Stimulated activated CD8-positive, alpha-beta memory T cell treated with anti-CD3 and anti-CD28 coated beads, Interleukin-7, amount 100 ng/mL, for 1 hour (primary cell): ENCODE results near the gene DTL.

Experiments used
- DNase-seq, 2 donors: peaks; one replicate each; pipeline ENCODE4 v3.0.0-alpha.2; 2020; ENCODE audit warnings: low read depth in 2 of 2

Gene DTL

GRCh38 chr1:212129781-212130180 lies 94.2 kb downstream of the DTL start:
- DNase-seq: no peak

- DNase-seq: no peak
Measured at GRCh38 chr1:212132025-212132424, 96.5 kb downstream of the DTL start.

GRCh38 chr1:212133319-212133718 lies 97.8 kb downstream of the DTL start:
- DNase-seq: no peak

- DNase-seq: no peak
Measured at GRCh38 chr1:212135166-212135565, 99.6 kb downstream of the DTL start.

DNA sequence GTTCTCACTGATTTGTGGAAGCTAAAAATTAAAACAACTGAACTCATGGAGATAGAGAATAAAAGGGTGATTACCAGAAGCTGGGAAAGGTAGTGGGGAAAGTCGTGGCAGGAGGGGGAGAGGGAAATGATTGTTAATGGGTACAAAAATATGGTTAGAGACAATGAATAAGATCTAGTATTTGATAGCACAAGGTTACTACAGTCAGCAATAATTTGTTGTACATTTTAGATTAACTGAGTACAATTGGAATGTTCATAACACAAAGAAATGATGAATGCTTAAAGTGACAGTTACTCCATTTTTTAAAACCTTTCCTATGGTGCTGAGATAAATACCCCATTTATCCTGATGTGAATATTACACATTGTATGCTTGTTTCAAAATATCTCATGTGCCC lies 102.3 kb downstream of the DTL start:
- DNase-seq: no peak

DNA sequence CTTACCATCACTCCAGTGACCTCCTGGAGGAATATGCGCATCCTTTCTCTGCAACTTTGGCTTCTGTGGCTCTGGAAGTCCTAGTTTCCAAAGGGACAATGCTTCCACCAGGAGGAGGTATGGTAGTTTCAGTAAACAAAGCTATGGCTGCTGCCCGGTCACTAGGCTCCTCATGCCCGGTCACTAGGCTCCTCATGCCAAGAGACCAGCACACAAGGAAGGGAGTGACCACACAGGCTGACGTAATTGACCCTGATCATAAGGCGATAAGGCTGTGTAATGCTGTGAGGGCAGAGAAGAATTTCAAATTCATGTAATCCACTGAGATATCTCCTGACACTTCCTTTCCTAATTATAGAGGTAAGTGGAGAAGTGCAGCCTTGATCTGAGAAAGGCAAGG lies 102.9 kb downstream of the DTL start:
- DNase-seq: no peak

DNA sequence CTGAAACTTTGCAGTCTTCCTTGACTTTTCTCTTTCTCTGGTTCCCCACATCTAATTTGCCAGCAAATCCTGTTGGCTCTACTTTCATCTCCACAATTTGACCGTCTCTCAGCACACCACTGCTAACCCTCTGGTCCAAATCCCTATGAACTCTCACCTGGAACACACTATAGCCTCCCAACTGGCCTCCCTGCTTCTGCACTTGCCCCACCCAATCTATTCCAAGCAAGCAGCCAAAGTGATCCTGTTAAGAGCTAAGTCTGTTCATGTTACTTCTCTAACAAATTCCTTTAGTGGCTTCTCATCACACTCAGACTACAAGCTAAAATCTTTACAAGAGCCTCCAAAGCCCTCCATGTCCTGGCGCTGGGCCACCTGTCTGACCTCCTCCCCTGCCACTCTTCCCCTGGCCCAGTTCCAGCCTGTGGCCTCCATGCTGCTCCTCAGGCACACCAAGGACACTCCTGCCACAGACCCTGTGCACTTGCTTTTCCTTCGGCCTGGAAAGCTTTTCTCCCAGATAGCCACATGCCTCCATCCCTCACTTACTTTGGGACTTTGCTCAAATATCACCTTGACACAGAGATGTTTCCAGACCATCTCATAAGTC lies 104.1 kb downstream of the DTL start:
- no peak for DNase-seq

DNA sequence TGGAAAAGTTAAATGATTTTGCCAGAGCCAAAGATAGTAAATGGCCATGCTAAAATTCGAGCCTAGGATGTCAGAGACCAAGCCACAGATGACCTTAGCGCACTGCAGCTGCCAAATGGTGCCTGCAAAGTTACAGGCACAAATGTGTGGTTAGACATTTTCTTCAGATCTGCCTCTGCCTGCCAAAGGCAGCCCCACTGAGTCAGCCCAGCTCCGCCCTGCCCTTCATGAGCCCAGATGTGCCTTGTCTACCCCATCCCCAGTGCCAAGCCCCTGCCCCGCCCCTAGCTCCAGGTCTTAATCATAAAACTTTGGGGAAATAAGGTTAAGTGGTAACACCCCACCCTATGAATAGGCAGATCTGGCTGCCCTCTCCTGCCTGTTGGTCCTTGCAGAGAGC lies 105.9 kb downstream of the DTL start:
- no peak for DNase-seq

GRCh38 chr1:212142883-212143530 lies 107.5 kb downstream of the DTL start:
- no peak for DNase-seq

- DNase-seq: no peak
Measured at GRCh38 chr1:212147581-212148033, 112.1 kb downstream of the DTL start.

- DNase-seq: no peak
Measured at GRCh38 chr1:212149566-212149965, 114.0 kb downstream of the DTL start.

DNA sequence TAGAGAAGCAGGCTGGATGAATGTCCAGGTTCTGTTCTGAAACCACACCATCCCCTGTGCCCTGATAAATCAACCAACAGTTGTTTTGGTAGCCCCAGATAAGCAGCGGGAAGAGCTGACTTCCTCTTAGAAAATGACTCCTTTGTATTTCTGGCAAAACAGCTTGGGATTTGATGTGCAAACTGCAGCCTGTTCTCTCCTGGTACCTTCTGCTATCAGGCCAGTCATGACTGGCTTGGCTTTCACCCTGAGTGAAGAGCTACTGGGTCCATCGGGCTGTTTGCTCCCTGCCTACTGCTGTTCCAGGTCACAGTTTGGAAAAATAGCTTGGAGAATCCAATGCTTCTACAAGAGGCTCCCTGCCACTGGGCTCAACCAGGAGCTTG lies 116.8 kb downstream of the DTL start:
- DNase-seq: no peak

DNA sequence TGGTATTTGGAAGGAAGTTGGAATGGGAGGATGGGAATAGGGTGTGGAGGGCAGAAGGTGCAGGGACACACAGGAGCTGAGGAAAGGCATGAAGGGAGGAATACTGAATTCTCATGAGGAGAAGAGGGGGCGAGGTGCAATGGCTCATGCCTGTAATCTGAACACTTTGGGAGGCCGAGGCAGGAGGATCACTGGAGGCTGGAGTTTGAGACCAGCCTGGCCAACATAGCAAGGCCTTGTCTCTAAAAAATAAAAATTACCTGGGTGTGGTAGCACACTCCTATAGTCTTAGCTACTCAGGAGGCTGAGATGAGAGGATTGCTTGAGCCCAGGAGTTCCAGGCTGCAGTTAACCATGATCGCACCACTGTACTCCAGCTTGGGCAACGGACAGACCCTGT lies 117.3 kb downstream of the DTL start:
- DNase-seq: no peak

GRCh38 chr1:212153635-212154034 lies 118.1 kb downstream of the DTL start:
- DNase-seq: no peak
